VCaP (cell line): ENCODE data around the gene TCF7L1.

ENCODE experiments used
- H3K27ac ChIP-seq: fragments of 450-650 bp; 2 replicates; pipeline ENCODE4 v1.5.1; 2017
- CTCF ChIP-seq: fragments of 450-650 bp; conservative IDR thresholded peaks from 2 replicates; pipeline ENCODE4 v1.5.1; 2017; ENCODE audit warnings: mild to moderate bottlenecking, moderate library complexity

The TCF7L1 gene

GRCh38 chr2:85288244-85288725 is 155.1 kb downstream of the TCF7L1 start:
- TF ChIP-seq CTCF, result no peak
- H3K27ac ChIP-seq, result no peak overlapping the region

GRCh38 chr2:85291425-85292023 is 158.3 kb downstream of the TCF7L1 start:
- no peak overlapping the region for H3K27ac ChIP-seq

GRCh38 chr2:85302121-85302520 is 168.9 kb downstream of the TCF7L1 start:
- TF ChIP-seq CTCF, result no peak

More at GRCh38 chr2:85291425-85292023, 158.3 kb downstream of the TCF7L1 start:
- TF ChIP-seq CTCF, result no peak

GRCh38 chr2:85303780-85304531 is 170.8 kb downstream of the TCF7L1 start:
- TF ChIP-seq CTCF, result no peak
- no peak overlapping the region for H3K27ac ChIP-seq

More at GRCh38 chr2:85302121-85302520, 168.9 kb downstream of the TCF7L1 start:
- H3K27ac ChIP-seq, result no peak overlapping the region

GRCh38 chr2:85307527-85307897 is 174.3 kb downstream of the TCF7L1 start:
- H3K27ac ChIP-seq, result no peak overlapping the region
- TF ChIP-seq CTCF, result no peak

DNA sequence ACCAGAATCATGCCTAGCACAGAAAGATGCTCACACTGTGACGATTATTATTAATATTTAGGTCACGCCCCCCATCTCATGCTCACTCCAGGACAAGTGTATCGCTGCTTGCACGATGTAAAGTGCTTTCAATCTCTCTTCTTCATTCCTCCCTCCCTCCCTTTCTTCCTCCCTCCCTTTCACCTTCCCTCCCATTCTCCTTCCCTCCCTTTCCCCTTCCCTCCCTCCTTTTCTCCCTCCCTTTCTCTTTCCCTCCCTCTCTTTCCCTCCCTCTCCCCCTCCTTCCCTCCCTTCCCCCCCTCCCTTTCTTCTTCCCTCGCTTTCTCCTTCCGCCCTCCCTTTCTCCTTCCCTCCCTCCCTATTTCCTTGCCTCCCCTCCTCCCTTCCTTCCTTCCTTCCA is 175.0 kb downstream of the TCF7L1 start:
- no peak for TF ChIP-seq CTCF
- no peak overlapping the region for H3K27ac ChIP-seq

- TF ChIP-seq CTCF, result no peak
- H3K27ac ChIP-seq, result no peak overlapping the region
Measured at GRCh38 chr2:85308896-85309555, 175.8 kb downstream of the TCF7L1 start.
